ENCODE results near the gene SLC9A5.

Gene SLC9A5

GRCh38 chr16:67281536-67282446, 33.0 kb downstream of the SLC9A5 start:
- no peak for DNase-seq (ENCODE audit: low spot score)

GRCh38 chr16:67282447-67282805, 33.6 kb downstream of the SLC9A5 start:
- no peak for DNase-seq (ENCODE audit: low spot score)

GRCh38 chr16:67283039-67283825, 34.5 kb downstream of the SLC9A5 start:
- DNase-seq (ENCODE audit: low spot score): no peak

GRCh38 chr16:67283826-67284555, 35.2 kb downstream of the SLC9A5 start:
- no peak for DNase-seq (ENCODE audit: low spot score)

GRCh38 chr16:67284699-67285646, 36.2 kb downstream of the SLC9A5 start:
- DNase-seq (ENCODE audit: low spot score): peak; percentile 25

- no peak for DNase-seq (ENCODE audit: low spot score)
Observed at GRCh38 chr16:67286441-67287235, 37.9 kb downstream of the SLC9A5 start.

- no peak for DNase-seq (ENCODE audit: low spot score)
Observed at GRCh38 chr16:67287960-67288359, 39.2 kb downstream of the SLC9A5 start.

GRCh38 chr16:67291461-67291860, 42.7 kb downstream of the SLC9A5 start:
- no peak for DNase-seq (ENCODE audit: low spot score)

- no peak for DNase-seq (ENCODE audit: low spot score)
Observed at GRCh38 chr16:67294171-67294757, 45.5 kb downstream of the SLC9A5 start.

- no peak for DNase-seq (ENCODE audit: low spot score)
Observed at GRCh38 chr16:67294938-67295361, 46.2 kb downstream of the SLC9A5 start.

GRCh38 chr16:67296420-67296819, 47.6 kb downstream of the SLC9A5 start:
- no peak for DNase-seq (ENCODE audit: low spot score)

GRCh38 chr16:67298277-67298676, 49.5 kb downstream of the SLC9A5 start:
- no peak for DNase-seq (ENCODE audit: low spot score)

- no peak for DNase-seq (ENCODE audit: low spot score)
Observed at GRCh38 chr16:67299269-67299668, 50.5 kb downstream of the SLC9A5 start.

- no peak for DNase-seq (ENCODE audit: low spot score)
Observed at GRCh38 chr16:67301080-67301782, 52.5 kb downstream of the SLC9A5 start.

GRCh38 chr16:67302076-67302475, 53.3 kb downstream of the SLC9A5 start:
- no peak for DNase-seq (ENCODE audit: low spot score)

- DNase-seq (ENCODE audit: low spot score): no peak
Observed at GRCh38 chr16:67302970-67303369, 54.2 kb downstream of the SLC9A5 start.

GRCh38 chr16:67304020-67304419, 55.2 kb downstream of the SLC9A5 start:
- no peak for DNase-seq (ENCODE audit: low spot score)

GRCh38 chr16:67305216-67306071, 56.7 kb downstream of the SLC9A5 start:
- no peak for DNase-seq (ENCODE audit: low spot score)

Measured in kidney capillary endothelial cell (primary cell).